22Rv1 (cell line): ENCODE measurements around the gene C3orf49.

Experiments
- H3K27ac ChIP-seq: fragments of 450-650 bp; 2 replicates; pipeline ENCODE4 v1.5.1; 2017
- ZFX ChIP-seq: fragments of 450-650 bp; IDR thresholded peaks from 2 replicates; pipeline ENCODE4 v1.6.1; 2017; ENCODE audit warnings: antibody characterized with exemption, borderline replicate concordance
- TF ChIP-seq, protein P1 (sequence below): fragments of 450-650 bp; IDR thresholded peaks from 2 replicates; pipeline ENCODE4 v1.5.1; 2017; ENCODE audit warnings: mild to moderate bottlenecking

C3orf49 gene

DNA sequence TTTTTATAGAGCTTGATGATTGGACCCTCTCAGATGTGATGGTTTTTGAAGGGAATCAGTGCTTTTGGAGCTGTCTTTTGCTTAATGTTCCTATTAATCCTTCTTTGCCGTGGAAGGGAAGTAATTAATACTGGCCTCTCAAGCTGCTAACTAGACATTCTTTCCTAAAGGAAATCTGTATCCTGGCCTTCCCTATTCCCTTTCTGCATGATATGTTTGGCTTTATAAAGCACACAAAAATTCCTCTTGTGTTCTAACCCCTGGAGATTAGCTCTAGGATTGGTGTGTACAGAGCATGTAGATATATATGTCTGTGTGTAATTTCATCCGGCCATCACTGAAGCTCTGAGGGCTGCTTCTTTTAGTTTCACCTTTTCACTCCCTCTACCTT, 51.5 kb downstream of the C3orf49 start:
- no peak overlapping the region for H3K27ac ChIP-seq
- TF ChIP-seq ZFX, result no peak
- TF ChIP-seq, protein P1, sequence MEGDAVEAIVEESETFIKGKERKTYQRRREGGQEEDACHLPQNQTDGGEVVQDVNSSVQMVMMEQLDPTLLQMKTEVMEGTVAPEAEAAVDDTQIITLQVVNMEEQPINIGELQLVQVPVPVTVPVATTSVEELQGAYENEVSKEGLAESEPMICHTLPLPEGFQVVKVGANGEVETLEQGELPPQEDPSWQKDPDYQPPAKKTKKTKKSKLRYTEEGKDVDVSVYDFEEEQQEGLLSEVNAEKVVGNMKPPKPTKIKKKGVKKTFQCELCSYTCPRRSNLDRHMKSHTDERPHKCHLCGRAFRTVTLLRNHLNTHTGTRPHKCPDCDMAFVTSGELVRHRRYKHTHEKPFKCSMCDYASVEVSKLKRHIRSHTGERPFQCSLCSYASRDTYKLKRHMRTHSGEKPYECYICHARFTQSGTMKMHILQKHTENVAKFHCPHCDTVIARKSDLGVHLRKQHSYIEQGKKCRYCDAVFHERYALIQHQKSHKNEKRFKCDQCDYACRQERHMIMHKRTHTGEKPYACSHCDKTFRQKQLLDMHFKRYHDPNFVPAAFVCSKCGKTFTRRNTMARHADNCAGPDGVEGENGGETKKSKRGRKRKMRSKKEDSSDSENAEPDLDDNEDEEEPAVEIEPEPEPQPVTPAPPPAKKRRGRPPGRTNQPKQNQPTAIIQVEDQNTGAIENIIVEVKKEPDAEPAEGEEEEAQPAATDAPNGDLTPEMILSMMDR, result no peak

DNA sequence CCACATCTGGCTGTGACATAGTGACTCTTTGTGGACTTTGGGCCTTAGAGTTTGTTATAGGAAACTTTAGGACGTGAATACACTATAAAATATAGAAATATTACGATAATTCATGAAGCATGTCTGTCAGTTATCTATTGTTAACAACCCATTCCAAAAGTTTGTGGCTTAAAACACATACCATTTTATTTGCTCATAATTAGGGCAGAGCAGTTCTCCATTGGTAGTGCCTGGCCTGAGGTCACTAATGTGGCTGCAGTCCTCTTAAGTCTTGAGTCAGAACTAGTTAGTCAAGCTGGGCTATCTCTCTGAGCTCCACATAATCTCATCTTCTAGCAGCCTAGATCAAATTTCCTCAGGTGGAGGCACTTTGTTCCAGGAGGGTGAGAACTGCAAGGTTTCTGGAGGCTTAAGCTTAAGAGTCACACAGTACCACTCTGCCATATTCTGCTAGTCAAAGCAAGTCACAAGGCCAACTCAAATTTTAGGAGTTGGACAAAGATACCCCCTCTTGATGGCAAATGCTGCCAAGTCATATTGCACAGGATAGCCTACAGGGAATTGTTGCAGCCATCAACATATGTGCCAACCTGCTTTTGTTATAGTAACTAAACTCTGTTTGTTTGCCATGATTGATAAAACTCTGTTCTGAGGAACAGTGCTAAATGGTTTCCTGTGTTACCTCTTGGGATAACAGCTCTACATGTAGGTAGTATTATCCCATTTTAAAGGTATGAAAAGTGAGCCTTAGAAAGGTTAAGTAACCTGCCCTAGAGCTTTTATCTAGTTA, 53.2 kb downstream of the C3orf49 start:
- no peak for TF ChIP-seq ZFX
- TF ChIP-seq, protein P1, result no peak
- no peak overlapping the region for H3K27ac ChIP-seq

DNA sequence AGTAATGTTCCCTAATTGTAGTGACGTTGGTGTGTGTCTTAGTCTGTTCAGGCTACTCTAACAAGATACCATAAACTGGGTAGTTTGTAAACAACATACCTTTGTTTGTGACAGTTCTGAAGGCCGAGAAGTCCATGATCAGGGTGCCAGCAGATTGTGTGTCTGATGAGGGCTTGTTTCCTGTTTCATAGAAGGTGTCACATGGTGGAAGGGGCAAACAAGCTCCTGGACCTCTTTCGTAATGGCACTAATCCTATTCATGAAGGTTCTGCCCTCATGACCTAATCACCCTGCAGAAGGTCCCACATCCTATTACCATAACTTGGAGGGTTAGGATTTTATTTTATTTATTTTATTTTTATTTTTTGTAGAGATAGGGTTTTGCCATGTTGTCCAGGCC, 55.7 kb downstream of the C3orf49 start:
- H3K27ac ChIP-seq, result no peak overlapping the region
- TF ChIP-seq, protein P1, result no peak
- no peak for TF ChIP-seq ZFX

DNA sequence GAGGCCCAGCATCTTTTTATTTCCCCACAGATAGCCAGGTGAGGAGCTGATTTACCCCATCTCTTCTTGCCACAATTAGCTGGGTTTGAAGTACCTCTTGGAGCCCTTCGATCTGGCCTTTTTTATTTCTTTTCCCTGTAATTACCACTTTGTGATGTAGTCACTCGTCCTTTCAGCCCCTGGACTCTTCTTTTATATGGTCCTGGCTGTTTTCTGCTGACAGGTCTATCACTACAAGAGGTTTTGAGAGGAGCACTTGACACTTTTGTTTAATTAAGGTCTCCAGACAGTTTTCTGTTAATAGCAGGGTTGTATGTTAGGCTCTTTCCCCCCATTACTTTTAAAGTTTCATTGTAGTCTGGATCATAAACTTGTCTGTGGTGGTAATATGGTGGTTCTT, 56.4 kb downstream of the C3orf49 start:
- TF ChIP-seq, protein P1, result no peak
- TF ChIP-seq ZFX, result no peak
- H3K27ac ChIP-seq, result no peak overlapping the region

DNA sequence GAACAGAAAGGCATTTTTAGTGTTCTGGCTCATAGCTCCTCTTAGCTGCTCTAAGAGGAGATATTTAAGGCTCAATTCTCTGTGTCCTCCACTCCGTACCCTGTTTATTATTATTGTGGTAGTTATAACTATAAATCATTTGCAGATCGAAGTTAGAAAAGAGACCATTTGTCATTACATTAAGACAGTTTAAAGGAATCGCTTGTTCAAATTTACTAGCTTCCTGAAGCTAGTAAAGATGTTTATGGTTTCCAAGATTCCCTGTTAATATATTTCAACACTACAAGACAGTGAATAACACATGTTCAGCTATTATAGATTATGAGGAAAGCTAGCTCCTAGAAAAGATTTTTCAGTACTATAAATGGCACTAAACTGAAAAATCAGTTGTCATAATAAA, 57.2 kb downstream of the C3orf49 start:
- no peak for TF ChIP-seq ZFX
- TF ChIP-seq, protein P1, result no peak
- H3K27ac ChIP-seq, result no peak overlapping the region

DNA sequence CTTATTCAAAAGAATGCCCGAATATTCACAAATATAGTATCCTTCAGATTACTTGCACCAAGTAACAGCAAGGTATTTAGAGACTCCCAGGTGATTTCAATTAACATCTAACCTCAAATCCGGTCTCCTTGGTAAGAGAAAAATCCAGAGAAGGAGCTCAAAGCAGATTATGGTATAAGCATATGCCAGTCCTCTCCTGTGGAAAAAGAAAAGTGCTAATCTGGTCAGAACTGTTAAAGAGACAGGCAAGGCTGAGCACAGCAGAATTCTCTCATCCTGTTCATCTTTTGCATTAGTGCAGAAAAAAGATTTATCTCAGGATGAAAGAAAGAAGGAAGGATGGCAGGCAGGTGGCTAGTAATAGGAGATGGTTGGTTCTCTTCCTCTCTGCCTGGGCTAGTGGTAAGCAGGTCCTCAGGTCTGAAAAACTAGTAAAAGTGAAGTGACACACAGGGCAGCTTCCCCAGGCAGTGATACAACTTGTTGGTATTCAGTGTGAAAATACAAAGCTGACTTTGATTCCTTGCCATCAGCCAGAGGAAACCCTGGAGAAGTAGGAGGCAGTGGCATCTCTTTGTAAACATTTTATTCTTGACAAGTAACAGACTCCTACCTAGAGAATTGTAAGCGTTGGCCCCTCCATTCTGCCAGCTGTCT, 58.8 kb downstream of the C3orf49 start:
- H3K27ac ChIP-seq, result no peak overlapping the region
- TF ChIP-seq, protein P1, result no peak
- TF ChIP-seq ZFX, result no peak

DNA sequence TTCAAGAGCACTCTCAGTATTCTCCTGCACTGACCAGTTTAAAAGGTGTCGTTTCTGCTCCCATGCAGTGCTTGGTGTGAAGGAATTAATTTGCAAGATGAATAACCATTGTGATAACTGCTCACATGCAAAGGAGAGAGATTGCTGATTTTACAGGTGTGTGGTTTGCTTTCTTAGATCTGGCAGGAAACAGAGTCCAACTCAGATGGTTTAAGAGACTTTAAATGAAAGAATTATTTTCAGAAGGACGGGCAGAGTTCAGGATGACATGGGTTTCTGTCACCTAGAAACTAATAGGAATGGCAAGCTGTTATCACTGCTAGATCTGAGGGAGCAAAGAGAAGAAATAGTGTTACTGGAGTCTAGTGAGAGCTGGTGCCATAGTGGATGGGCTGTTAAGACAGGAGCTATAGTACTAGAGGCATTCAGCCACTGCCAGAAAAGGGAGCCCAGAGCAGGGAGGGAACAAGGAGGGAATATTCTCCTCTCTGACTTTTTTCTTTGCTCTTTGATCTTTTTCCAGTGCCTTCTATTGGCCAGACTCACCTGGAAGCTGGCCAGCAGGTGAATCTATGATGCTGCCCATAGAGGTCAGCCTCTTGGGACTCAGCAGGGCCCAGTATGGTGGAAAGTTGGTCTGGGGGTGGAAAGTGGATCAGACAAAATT, 59.4 kb downstream of the C3orf49 start:
- TF ChIP-seq, protein P1, result no peak
- TF ChIP-seq ZFX, result no peak
- no peak overlapping the region for H3K27ac ChIP-seq
